WTC11 (cell line): Measurements from ENCODE around the gene PDZD2.

Experiments used
- CTCF ChIP-seq: fragments of 200-600 bp; IDR thresholded peaks from 2 replicates; pipeline ENCODE4 v1.8.0; 2022; ENCODE audit warnings: antibody characterized with exemption
- ELF4 ChIP-seq: sonication (generic); formaldehyde crosslinking; IDR thresholded peaks from 2 replicates; pipeline ENCODE4 v1.8.1; 2022; ENCODE audit warnings: low read depth, mild to moderate bottlenecking, moderate library complexity, missing genetic modification reagents
- FOXJ3 ChIP-seq: sonication (generic); formaldehyde crosslinking; IDR thresholded peaks from 2 replicates; pipeline ENCODE4 v1.9.0; 2021; ENCODE audit warnings: missing genetic modification reagents, mild to moderate bottlenecking, borderline replicate concordance
- MXD4 ChIP-seq: fragments of 250-450 bp; sonication (Bioruptor Pico); IDR thresholded peaks from 2 replicates; pipeline ENCODE4 v1.8.0; 2021; ENCODE audit warnings: mild to moderate bottlenecking, moderate library complexity, borderline replicate concordance
- NFE2L1 ChIP-seq: sonication (generic); formaldehyde crosslinking; IDR thresholded peaks from 2 replicates; pipeline ENCODE4 v1.8.1; 2023; ENCODE audit warnings: missing genetic modification reagents
- RELA ChIP-seq: sonication (generic); formaldehyde crosslinking; IDR thresholded peaks from 2 replicates; pipeline ENCODE4 v1.8.1; 2022; ENCODE audit warnings: missing genetic modification reagents, mild to moderate bottlenecking, borderline replicate concordance

- TF ChIP-seq ELF4 (CRISPR knock-in tag) (no peak), FOXJ3 (no peak), CTCF (no peak), NFE2L1 (CRISPR knock-in tag) (no peak), MXD4 (CRISPR knock-in tag) (no peak), RELA (CRISPR knock-in tag) (no peak)
Observed at GRCh38 chr5:32123058-32123805, 484.3 kb downstream of the PDZD2 start.
